ENCODE measurements around the gene TUBB4A.

Gene TUBB4A

GRCh38 chr19:6459262-6460098 lies 42.6 kb downstream of the TUBB4A start, which contains the start of gene SLC25A23:
TSS of gene SLC25A23 (minus strand) at chr19:6459792. CDS start at chr19:6459628, 164 bp downstream.
- no peaks in the 10 kb centered on the region for H3K79me2 ChIP-seq
- H3K27me3 ChIP-seq (ENCODE audit: control insufficient read depth, insufficient read depth, low read length), result no peaks in the 10 kb centered on the region
- H2AFZ ChIP-seq, result peak within 1 kb of the TSS; percentile 89
- H3K4me1 ChIP-seq, result peaks cover 10% of the 10 kb centered on the region
- H3K36me3 ChIP-seq (ENCODE audit: control insufficient read depth, insufficient read depth, low read length), result no peaks in the 10 kb centered on the region
- H3K9ac ChIP-seq, result no peak within 1 kb of the TSS
- peak within 1 kb of the TSS; percentile 72 for H3K4me3 ChIP-seq (ENCODE audit: low read depth, low read length)
- H3K4me2 ChIP-seq (ENCODE audit: low read length), result peak within 1 kb of the TSS; percentile 93
- peak within 1 kb of the TSS; percentile 69 for H3K27ac ChIP-seq
- no peak for TF ChIP-seq CTCF (IDR thresholded peaks at IDR 0.05)
- no peaks in the 10 kb centered on the region for H3K9me3 ChIP-seq (ENCODE audit: control insufficient read depth, low read length)

- no peak for TF ChIP-seq CTCF (IDR thresholded peaks at IDR 0.05)
- H3K9ac ChIP-seq, result no peak overlapping the region
Observed at GRCh38 chr19:6458695-6459261, 43.3 kb downstream of the TUBB4A start.

GRCh38 chr19:6457958-6458694 lies 44.0 kb downstream of the TUBB4A start:
- Histone ChIP-seq H3K79me2 (no peaks in the 10 kb centered on the region), H3K9me3 (ENCODE audit: control insufficient read depth, low read length) (no peaks in the 10 kb centered on the region), H3K4me3 (ENCODE audit: low read depth, low read length) (peak overlapping the region; percentile 72), H3K27me3 (ENCODE audit: control insufficient read depth, insufficient read depth, low read length) (no peaks in the 10 kb centered on the region), H2AFZ (no peak overlapping the region), H3K4me1 (peaks cover 8% of the 10 kb centered on the region), H3K36me3 (ENCODE audit: control insufficient read depth, insufficient read depth, low read length) (no peaks in the 10 kb centered on the region), H3K27ac (peak overlapping the region; percentile 11), H3K9ac (no peak overlapping the region), H3K4me2 (ENCODE audit: low read length) (peak overlapping the region; percentile 93)
- TF ChIP-seq CTCF (IDR thresholded peaks at IDR 0.05), result no peak

More at GRCh38 chr19:6458695-6459261, 43.3 kb downstream of the TUBB4A start:
- peaks cover 8% of the 10 kb centered on the region for H3K4me1 ChIP-seq
- peak overlapping the region; percentile 89 for H2AFZ ChIP-seq
- H3K27me3 ChIP-seq (ENCODE audit: control insufficient read depth, insufficient read depth, low read length), result no peaks in the 10 kb centered on the region
- no peaks in the 10 kb centered on the region for H3K9me3 ChIP-seq (ENCODE audit: control insufficient read depth, low read length)
- H3K79me2 ChIP-seq, result no peaks in the 10 kb centered on the region
- no peaks in the 10 kb centered on the region for H3K36me3 ChIP-seq (ENCODE audit: control insufficient read depth, insufficient read depth, low read length)
- H3K27ac ChIP-seq, result peak overlapping the region; percentile 11
- H3K4me2 ChIP-seq (ENCODE audit: low read length), result peak overlapping the region; percentile 93
- H3K4me3 ChIP-seq (ENCODE audit: low read depth, low read length), result peak overlapping the region; percentile 72

GRCh38 chr19:6455924-6456323 lies 46.2 kb downstream of the TUBB4A start:
- no peak overlapping the region for H3K9ac ChIP-seq
- no peaks in the 10 kb centered on the region for H3K27me3 ChIP-seq (ENCODE audit: control insufficient read depth, insufficient read depth, low read length)
- H3K4me3 ChIP-seq (ENCODE audit: low read depth, low read length), result no peak overlapping the region
- no peak overlapping the region for H3K27ac ChIP-seq
- H3K4me2 ChIP-seq (ENCODE audit: low read length), result no peak overlapping the region
- H3K79me2 ChIP-seq, result no peaks in the 10 kb centered on the region
- H3K9me3 ChIP-seq (ENCODE audit: control insufficient read depth, low read length), result no peaks in the 10 kb centered on the region
- TF ChIP-seq CTCF (IDR thresholded peaks at IDR 0.05), result no peak
- H3K36me3 ChIP-seq (ENCODE audit: control insufficient read depth, insufficient read depth, low read length), result no peaks in the 10 kb centered on the region
- no peak overlapping the region for H2AFZ ChIP-seq
- H3K4me1 ChIP-seq, result peaks cover 8% of the 10 kb centered on the region

Data from parathyroid adenoma (tissue), 2 donors.